ENCODE measurements around the gene E2F4.

E2F4 gene

GRCh38 chr16:67191995-67192681, at the start of gene E2F4:
TSS of gene E2F4 (plus strand) at chr16:67192155. CDS start at chr16:67192228, 73 bp downstream.
- peak; percentile 89 for DNase-seq

- no peak for DNase-seq
Observed at GRCh38 chr16:67142342-67142741, 49.6 kb upstream of the E2F4 start.

GRCh38 chr16:67144943-67145342, 47.0 kb upstream of the E2F4 start:
- DNase-seq, result no peak

DNA sequence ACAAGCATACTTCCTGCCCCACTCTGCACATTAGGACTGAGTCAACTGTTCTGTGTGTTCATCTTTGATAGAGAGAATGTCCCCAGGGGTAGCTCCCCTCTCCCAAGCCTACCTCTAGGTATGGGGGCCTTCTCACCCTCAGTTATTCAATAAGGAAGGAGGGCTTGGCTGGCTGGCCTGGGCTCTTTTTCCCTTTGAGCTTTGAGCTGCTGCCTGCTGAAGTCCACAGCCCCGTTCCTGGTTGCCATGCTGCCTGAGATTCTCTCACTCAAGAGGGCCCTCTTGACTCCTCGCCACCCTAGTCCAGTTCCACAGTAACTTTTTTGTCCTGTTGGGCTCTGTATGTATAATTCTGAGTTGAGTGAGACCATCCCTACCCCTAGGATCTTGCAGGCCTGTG, 46.2 kb upstream of the E2F4 start:
- no peak for DNase-seq

DNA sequence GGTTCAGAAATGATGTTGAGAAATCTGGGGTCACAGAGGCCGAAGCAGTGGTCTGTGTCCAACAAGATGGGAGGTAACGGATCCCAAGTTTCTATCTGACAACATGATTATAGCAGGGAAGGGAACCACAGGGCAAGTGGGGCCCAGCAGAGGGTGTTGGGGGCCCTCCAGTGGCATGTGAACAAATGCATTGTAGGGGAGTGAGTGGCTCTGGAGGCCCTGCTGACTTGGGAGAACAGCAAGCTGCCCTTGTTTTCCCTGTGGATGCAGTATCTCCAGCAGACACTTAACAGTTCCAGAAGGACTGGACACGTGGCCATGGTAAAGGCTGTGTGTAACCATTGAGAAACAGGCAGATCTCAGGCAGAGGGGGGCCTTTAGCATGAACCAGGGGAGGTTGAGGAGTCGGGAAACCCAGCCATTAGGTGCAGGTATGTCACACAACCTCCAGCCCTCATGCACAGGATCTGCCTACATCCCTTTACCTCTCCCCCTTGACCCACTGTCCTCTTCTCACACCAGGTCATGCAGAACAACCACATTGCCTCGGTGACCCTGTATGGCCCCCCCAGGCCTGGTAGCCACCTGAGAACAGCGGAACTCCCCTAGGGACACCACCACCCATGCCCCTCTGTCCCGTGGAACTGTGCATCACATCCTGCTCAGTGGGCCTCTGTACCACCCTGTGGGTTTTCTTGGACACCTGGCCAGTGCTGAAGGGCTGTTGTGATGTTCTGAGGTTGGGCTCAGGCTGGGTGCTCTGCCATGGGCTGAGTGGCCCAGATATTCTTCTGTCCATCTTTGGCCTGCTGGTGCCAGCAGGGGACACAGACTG, 45.2 kb upstream of the E2F4 start:
- DNase-seq, result no peak

DNA sequence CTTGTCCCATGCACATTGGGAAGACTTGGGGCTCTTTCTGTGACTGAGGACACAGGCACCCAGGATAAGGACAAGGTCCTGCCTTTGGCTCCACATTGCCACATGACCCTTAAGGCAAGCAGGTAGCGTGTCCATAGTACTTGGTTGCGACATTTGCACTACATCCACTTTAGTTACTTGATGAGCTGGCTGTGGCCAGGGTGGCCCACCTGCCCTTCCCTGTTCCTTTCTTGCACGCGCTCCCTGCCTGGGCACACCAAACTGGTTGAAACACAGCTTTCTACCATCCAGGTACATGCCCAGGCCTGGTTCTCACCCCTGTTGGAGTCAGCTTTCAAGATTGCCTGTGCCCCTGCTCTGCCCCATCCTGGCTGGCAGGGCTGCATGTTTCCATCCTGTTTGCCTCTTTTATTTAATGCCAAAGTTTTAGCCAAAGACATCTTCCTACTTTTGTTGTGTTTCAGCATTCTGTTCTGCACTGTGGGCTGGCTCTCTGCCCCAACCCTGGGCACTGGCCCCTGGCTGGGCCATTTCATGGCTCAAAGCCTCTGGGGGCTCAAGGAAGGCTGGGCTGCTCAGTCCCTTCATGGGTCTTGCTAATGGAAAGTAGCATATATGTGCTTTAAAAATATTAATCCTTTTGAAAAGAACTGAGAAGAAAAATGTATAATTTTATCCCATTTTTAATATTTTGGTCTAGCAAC, 44.4 kb upstream of the E2F4 start:
- no peak for DNase-seq

DNA sequence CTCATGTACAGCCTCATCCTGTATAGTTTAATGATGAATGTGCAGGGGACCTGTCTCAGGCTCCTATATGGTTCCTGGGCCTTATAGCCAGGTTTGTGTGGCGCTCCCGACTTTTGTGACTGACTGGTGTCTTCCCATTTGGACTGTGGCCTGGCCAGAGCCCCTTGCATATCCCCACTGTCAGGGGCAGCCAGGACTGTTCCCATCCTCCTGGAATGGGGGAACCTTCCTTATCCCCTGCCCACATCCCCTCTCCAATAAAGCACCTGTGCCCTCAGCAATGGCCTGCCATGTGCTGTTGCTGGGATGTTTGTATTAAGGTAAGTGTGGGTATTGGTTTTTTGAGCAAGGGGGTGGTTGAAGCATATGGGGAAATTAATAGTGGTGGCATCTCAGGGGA, 43.7 kb upstream of the E2F4 start:
- no peak for DNase-seq

DNA sequence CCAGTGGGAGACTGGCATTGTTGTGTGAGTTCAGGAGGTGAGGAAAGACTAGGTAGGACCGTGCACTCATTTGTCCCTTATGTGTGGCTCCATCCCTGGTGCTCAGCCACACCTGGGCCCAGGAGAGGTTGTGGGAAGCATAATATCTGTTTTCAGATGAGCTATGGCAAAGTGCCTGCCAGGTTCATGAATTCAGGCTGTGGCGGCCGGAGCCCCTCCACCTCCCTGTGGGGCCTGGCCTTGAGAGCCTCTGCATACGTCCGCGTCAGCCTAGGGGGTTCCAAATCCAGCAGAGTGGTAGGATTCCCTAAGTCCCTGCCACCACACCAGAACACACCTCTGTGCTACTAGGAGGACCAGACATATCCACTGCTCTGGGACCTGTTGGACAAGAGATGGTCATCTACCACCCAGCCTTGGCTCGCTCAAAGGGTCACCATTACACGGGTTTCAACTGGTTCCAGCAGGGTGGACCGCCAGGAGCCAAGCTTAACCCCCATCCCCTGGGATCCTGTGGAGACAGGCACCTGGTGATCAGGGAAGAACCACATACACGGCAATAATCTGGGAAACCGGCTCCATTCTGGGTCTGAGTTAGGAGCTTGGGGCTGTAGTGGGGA, 43.2 kb upstream of the E2F4 start:
- DNase-seq, result no peak

GRCh38 chr16:67149276-67150046, 42.5 kb upstream of the E2F4 start:
- no peak for DNase-seq

GRCh38 chr16:67150047-67150832, 41.7 kb upstream of the E2F4 start:
- DNase-seq, result peak; percentile 66

DNA sequence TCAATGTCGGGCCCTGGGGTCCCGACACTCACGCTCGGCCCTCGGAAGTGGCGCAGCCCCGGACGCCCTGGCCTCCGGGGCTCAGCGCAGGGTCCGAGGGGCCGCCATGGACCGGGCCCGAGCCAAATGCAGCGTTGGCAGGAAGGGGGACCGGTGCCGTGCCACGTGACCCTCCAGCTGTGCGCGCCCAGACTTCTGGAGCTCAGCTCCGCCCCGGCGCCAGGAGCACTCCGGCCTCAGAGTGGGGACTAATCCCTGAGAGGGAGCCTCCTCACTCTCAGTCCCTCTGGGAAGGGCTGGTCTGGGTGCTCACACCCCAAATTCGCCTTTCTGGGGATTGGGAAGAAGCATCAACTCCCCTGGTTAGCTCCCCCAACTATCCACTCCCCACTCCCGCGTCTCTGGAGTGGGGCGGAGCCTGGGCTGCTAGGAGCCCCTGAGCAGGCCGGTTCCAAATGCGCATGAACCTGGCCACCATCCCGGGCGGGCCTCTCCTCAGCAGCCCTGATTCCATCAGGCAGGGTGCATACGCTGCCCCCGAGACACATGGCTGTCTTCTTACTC, 41.0 kb upstream of the E2F4 start, which contains the start of gene B3GNT9:
B3GNT9 (minus strand) TSS at position 166 of the 564 bp plus-strand sequence. CDS start 513 bp downstream, outside the sequence.
- peak; percentile 69 for DNase-seq

GRCh38 chr16:67151431-67152097, 40.4 kb upstream of the E2F4 start:
- DNase-seq, result peak; percentile 3

DNA sequence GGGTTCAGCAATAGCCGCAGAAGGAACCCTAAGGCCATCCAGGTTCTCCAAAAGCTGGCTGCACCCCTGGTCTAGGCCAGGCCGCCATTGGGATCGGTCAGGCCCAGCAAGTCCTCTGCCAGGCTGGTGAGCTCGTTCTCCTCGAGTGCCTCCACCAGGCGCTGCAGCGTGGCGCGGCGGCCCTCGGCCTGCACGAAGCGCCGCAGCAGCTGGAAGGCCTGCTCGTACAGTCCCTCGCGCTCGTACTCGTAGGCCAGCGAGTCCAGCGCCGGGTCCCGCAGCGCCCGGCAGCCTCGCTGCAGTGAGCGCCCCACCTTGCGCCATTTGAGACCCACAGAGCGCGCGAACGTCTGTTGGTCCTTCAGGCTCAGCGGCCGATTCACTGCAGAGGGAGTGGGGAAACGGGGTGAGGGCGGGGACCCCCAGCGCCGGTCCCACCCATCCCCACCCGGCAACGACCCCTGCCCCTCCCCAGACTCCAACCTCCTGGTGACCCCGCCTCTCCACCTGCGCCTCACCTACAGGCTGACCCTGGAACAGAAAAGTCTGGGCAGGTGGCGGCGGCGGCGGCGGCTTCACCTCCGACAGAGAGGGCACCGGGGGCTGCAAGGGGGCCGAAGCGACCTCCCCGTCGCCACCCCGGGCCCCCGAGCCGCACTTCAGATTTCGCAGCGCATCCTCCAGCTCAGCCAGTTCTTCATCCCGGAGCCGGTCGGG, 37.2 kb upstream of the E2F4 start:
- DNase-seq, result peak; percentile 27

DNA sequence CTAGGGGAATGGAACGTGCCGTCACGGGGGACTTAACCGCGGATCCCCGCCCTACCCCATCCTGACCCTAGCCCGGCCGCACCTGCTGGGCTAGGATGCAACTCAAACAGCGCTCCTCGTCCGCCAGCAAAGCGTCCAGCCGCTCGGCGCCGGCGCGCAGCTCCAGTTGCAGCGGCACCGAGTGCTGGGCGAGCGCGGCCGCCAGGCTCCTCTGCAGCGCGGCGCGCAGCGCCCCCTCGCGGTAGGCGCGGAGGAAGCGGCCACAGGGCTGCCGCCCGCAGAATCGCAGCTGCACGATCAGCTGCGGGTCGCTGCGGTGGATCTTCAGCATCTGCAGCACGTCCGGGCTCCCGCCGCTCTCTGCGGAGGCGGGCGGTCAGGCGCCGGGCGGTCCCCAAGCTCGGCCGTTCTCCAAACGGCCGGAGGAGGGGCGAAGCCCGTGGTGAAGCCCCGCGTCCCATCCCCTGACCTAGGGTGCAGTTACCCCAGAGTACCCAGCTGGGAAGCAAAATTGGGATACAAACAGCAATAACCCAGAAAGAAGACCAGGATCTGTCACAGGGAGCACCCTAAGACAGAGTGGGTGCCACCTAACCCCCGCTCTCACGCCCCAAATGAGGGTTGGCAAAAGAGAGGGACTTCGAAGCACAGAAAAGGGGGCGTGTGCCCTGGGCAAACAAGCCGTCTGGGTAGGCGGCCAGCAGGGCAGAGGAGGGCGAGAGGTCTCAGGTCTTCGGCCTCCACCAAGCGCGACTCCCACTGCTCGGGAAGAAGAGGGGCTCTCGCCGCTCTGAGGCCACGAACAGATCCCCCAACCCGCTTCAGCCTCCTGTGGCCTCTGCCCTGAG, 36.4 kb upstream of the E2F4 start:
- DNase-seq, result peak; percentile 78

DNA sequence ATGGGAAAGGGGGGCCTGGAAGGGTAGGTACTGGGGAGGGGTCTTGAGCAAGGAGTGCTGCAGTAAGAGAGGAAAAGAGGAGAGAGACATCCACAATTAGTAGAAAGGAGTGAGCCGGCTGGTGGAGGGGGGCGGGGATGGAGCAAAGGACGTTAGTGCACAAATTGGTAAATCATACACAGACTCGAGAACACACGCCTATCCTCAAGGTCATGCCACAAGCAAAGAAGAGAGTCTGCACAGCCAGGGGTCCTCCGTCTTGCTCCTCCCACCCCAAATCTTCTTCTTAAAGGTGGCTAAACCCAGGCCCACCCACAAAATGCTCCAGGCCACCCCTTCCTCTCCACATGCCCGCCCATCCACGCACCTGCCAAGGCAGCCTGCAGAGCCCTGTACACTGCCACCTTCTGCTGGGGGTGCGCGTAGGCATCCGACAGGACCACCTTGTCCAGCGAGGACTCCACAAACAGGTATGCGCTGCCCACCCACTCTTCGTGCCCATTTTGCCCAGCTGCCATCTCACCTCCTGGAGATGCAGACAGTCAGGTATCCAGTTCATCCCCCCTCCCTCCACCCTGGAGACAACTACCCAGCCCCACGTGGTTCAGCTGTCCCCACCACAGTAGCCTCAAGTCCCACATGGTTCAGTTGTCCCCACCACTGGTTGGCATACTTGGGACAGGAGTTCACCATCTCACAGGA, 35.7 kb upstream of the E2F4 start:
- no peak for DNase-seq

DNA sequence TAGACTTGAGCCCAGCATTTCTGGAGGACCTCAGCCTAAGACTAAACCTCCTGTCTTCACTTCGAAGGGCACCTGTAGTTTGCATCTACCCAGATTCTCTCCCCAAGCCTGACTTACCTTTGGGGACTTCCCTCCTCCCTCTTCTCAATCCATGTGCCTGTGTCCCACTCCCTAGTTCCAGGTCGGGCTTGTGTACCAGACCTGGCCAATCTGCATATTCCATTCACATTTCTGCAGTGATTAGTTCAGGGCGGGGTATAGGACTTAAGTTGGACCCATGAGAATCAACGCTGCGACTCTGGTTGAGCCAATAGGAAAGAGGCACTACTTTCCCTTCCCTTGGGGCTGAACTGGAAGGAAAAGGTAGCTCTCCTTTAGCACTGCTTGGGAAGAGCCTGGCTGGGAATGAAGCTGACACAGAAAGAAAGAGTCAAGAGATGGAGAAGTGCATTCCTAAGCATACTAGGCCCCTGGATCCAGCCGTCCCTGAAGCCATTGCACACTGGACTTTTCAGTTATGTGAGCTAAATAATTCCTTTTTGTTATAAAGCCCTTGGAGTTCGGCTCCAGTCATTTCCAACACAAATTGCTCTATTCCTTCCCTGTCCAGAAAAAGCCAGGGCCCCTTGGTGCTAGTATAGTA, 34.7 kb upstream of the E2F4 start:
- no peak for DNase-seq

DNA sequence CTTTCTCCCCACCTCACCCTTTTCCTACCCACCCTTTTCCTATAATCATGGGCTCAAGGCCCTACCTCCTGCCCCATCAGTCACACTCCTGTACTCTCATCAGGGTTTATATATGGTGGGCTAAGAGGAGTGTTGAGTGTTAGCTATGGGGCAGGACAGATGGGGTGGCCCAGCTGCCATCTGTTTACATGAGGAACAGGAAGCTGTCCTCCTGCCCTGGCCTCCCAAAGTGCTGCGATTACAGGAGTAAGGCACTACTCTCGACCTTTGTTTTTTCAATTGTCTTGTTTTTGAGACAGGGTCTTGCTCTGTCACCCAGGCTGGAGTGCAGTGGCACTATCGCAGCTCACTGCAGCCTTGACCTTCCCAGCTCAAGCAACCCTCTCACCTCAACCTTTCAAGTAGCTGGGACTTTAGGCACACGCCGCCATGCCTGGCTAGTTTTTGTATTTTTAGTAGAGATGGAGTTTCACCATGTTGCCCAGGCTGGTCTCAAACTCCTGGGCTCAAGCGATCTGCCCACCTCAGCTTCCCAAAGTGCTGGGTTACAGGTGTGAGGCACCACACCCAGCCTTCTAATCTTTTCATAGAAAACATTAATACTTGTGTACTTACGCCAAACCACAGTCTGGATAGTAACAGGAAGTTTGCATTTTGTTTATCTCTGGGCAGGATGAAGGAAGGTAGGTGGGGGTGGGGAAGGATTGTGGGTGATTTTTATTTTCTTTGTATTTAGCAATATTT, 33.9 kb upstream of the E2F4 start:
- no peak for DNase-seq
